Measurements from ENCODE around the gene ARHGEF16.

- TF ChIP-seq CTCF (IDR thresholded peaks at IDR 0.05 in 4 of 5, conservative IDR thresholded peaks at IDR 0.05 in 1 of 5) (no peak), POLR2A (IDR thresholded peaks at IDR 0.05) (no peak)
Measured at GRCh38 chr1:3460672-3461131, 6.2 kb downstream of the ARHGEF16 start.

Measured in gastrocnemius medialis (tissue), 4 donors.